Body of pancreas (tissue), 4 donors: Measurements from ENCODE around the gene DNAJC6.

Source experiments
- POLR2A ChIP-seq, 3 donors: fragments of 450-650 bp; IDR thresholded peaks; one replicate each; pipeline ENCODE4 v1.6.1; 2016; ENCODE audit warnings: antibody characterized with exemption in 3 of 3, mild to moderate bottlenecking in 2 of 3
- TF ChIP-seq, protein P1 (sequence below), 7 experiments: fragments of 450-650 bp in 4 of 7; fragments of 200-600 bp in 3 of 7; sonication (generic) in 3 of 7; IDR thresholded peaks; one replicate each; pipeline ENCODE4 v1.5.1; 2016 to 2019; ENCODE audit warnings: antibody characterized with exemption in 7 of 7

DNA sequence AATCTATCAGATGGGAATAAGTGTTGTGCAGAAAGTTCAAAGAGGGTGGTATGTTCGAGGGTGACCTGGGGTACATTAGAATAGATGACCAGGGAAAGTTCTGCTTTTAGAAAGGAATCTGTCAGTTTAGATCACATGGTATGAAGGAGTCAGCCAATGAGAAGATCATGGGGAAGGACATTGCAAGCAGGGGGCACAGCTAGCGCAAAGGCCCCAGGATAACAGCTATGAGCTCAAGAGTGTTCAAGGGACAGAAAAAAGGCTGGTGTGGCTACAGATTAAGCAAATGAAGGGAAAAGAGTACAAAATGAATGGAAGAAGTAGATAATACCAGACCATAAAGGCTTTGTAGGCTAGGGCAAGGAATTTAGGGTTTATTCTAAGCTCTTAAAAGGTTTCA lies 119.7 kb downstream of the DNAJC6 start:
- TF ChIP-seq, protein P1, sequence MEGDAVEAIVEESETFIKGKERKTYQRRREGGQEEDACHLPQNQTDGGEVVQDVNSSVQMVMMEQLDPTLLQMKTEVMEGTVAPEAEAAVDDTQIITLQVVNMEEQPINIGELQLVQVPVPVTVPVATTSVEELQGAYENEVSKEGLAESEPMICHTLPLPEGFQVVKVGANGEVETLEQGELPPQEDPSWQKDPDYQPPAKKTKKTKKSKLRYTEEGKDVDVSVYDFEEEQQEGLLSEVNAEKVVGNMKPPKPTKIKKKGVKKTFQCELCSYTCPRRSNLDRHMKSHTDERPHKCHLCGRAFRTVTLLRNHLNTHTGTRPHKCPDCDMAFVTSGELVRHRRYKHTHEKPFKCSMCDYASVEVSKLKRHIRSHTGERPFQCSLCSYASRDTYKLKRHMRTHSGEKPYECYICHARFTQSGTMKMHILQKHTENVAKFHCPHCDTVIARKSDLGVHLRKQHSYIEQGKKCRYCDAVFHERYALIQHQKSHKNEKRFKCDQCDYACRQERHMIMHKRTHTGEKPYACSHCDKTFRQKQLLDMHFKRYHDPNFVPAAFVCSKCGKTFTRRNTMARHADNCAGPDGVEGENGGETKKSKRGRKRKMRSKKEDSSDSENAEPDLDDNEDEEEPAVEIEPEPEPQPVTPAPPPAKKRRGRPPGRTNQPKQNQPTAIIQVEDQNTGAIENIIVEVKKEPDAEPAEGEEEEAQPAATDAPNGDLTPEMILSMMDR (IDR thresholded peaks at IDR 0.05) = no peak
- no peak for TF ChIP-seq POLR2A (IDR thresholded peaks at IDR 0.05)
